Smooth muscle cell (in vitro differentiated cells): ENCODE measurements around the gene HIVEP3. TPM values are rescaled to one million over a fixed set of nuclear protein-coding genes. Genes with fewer than 3 reads are reported as not detected.

Experiments used
- DNase-seq: peaks from one replicate; lab custom pipeline; 2025; ENCODE audit not compliant: unreplicated experiment; lab: John Stamatoyannopoulos, UW
- H2AFZ ChIP-seq: fragments of 200-600 bp; sonication (generic); 2 replicates; pipeline ENCODE4 v1.6.0; 2016; ENCODE audit warnings: antibody characterized with exemption, low read depth, mild to moderate bottlenecking
- H3F3A ChIP-seq: fragments of 200-600 bp; sonication (generic); 2 replicates; pipeline ENCODE4 v1.6.0; 2017; ENCODE audit warnings: antibody characterized with exemption, low read depth
- H3K27ac ChIP-seq: fragments of 200-600 bp; sonication (generic); 2 replicates; pipeline ENCODE4 v1.5.1; 2016; ENCODE audit warnings: low read depth, mild to moderate bottlenecking
- H3K27me3 ChIP-seq: fragments of 200-600 bp; sonication (generic); 2 replicates; pipeline ENCODE4 v1.6.1; 2016; ENCODE audit warnings: low read depth, mild to moderate bottlenecking
- H3K36me3 ChIP-seq: fragments of 200-600 bp; sonication (generic); 2 replicates; pipeline ENCODE4 v1.5.1; 2016; ENCODE audit warnings: low read depth
- H3K4me1 ChIP-seq: fragments of 200-600 bp; sonication (generic); 2 replicates; pipeline ENCODE4 v1.5.1; 2016; ENCODE audit warnings: low read depth
- H3K4me2 ChIP-seq: fragments of 200-600 bp; sonication (generic); 2 replicates; pipeline ENCODE4 v1.6.0; 2016; ENCODE audit warnings: mild to moderate bottlenecking
- H3K4me3 ChIP-seq: fragments of 200-600 bp; sonication (generic); 2 replicates; pipeline ENCODE4 v1.5.1; 2016; ENCODE audit warnings: mild to moderate bottlenecking
- H3K79me2 ChIP-seq: fragments of 200-600 bp; sonication (generic); 2 replicates; pipeline ENCODE4 v1.6.0; 2016; ENCODE audit warnings: low read depth, mild to moderate bottlenecking
- H3K9ac ChIP-seq: fragments of 200-600 bp; sonication (generic); 2 replicates; pipeline ENCODE4 v1.6.0; 2016; ENCODE audit warnings: low read depth
- H3K9me3 ChIP-seq: fragments of 200-600 bp; sonication (generic); replicated peaks from 2 replicates; pipeline ENCODE4 v1.5.1; 2016; ENCODE audit warnings: low read depth
- H4K20me1 ChIP-seq: fragments of 200-600 bp; sonication (generic); 2 replicates; pipeline ENCODE4 v1.6.0; 2016; ENCODE audit warnings: low read depth
- CTCF ChIP-seq: fragments of 200-600 bp; sonication (generic); IDR thresholded peaks from 2 replicates; pipeline ENCODE4 v1.5.1; 2017; ENCODE audit warnings: borderline replicate concordance, mild to moderate bottlenecking, antibody characterized with exemption; ENCODE audit not compliant: insufficient read depth, poor library complexity, severe bottlenecking
- WGBS: methylation state at CpG from one replicate; pipeline ENCODE4 v1.1.7; 2016; ENCODE audit warnings: low lambda C conversion rate; 5-methylcytosine and 5-hydroxymethylcytosine counted together
- polyA plus RNA-seq: library from polyadenylated mRNA; unstranded; fragments of >200 nt; fragmentation: Nextera tagmentation; extraction: Ambion mirVana; gene quantifications from 2 replicates; pipeline ENCODE4 v1.2.1, GENCODE V29; 2016
- total RNA-seq: library from RNA; depleted of rRNA; stranded (reverse); fragments of >200 nt; gene quantifications from 2 replicates; pipeline ENCODE4 v1.2.3, GENCODE V29; 2014

Gene HIVEP3
- total and polyA plus RNA-seq, 2 experiments from 2014 or later: 2.1 to 6.4 TPM

GRCh38 chr1:41646186-41646585 lies 272.5 kb downstream of the HIVEP3 start:
- H2AFZ ChIP-seq: no peak overlapping the region

GRCh38 chr1:41645062-41645461 lies 273.7 kb downstream of the HIVEP3 start:
- no peaks in the 10 kb centered on the region for H4K20me1 ChIP-seq
- no peaks in the 10 kb centered on the region for H3K27me3 ChIP-seq
- TF ChIP-seq CTCF: no peak
- 95% methylated on average over 2 of the region's 2 CpGs for WGBS
- H3K4me3 ChIP-seq: no peak overlapping the region
- no peak overlapping the region for H3K4me2 ChIP-seq
- H3K27ac ChIP-seq: no peak overlapping the region
- no peaks in the 10 kb centered on the region for H3K9me3 ChIP-seq
- no peak overlapping the region for H2AFZ ChIP-seq
- no peak for DNase-seq
- H3K79me2 ChIP-seq: peaks cover 45% of the 10 kb centered on the region
- H3F3A ChIP-seq: no peaks in the 10 kb centered on the region
- no peaks in the 10 kb centered on the region for H3K36me3 ChIP-seq
- no peak overlapping the region for H3K9ac ChIP-seq
- H3K4me1 ChIP-seq: peaks cover 8% of the 10 kb centered on the region

More at GRCh38 chr1:41646186-41646585, 272.5 kb downstream of the HIVEP3 start:
- Histone ChIP-seq H3K9me3 (no peaks in the 10 kb centered on the region), H3K4me3 (no peak overlapping the region), H3K27ac (no peak overlapping the region), H3F3A (peaks cover 5% of the 10 kb centered on the region), H3K36me3 (no peaks in the 10 kb centered on the region), H3K4me2 (no peak overlapping the region), H3K27me3 (no peaks in the 10 kb centered on the region), H3K9ac (no peak overlapping the region), H4K20me1 (no peaks in the 10 kb centered on the region), H3K4me1 (peaks cover 8% of the 10 kb centered on the region), H3K79me2 (peaks cover 36% of the 10 kb centered on the region)
- no peak for DNase-seq
- WGBS: 96% methylated on average over 4 of the region's 4 CpGs
- TF ChIP-seq CTCF: no peak

- H3K9ac ChIP-seq: no peak overlapping the region
- H2AFZ ChIP-seq: no peak overlapping the region
- 89% methylated on average over 13 of the region's 13 CpGs for WGBS
- no peak overlapping the region for H3K4me2 ChIP-seq
- H3K27me3 ChIP-seq: no peaks in the 10 kb centered on the region
- no peaks in the 10 kb centered on the region for H3K9me3 ChIP-seq
- H3K36me3 ChIP-seq: no peaks in the 10 kb centered on the region
- no peak for TF ChIP-seq CTCF
- peaks cover 47% of the 10 kb centered on the region for H3K79me2 ChIP-seq
- H3F3A ChIP-seq: no peaks in the 10 kb centered on the region
- no peak for DNase-seq
- no peaks in the 10 kb centered on the region for H4K20me1 ChIP-seq
- H3K4me3 ChIP-seq: no peak overlapping the region
- no peak overlapping the region for H3K27ac ChIP-seq
- H3K4me1 ChIP-seq: no peaks in the 10 kb centered on the region
Observed at GRCh38 chr1:41642922-41643821, 275.6 kb downstream of the HIVEP3 start.
